SKM-1 (cell line): ENCODE results near the gene BEST1.
"Not testable (repeated sequence)": the region's sequence is repeated elsewhere in the genome, so short reads cannot be mapped to it uniquely, and the experiment has no call there.

Experiments
- DNase-seq: peaks from one replicate; lab custom pipeline; 2025; ENCODE audit not compliant: unreplicated experiment; lab: John Stamatoyannopoulos, UW

Gene BEST1

GRCh38 chr11:61947486-61948210 lies 2.5 kb upstream of the BEST1 start:
- DNase-seq, result peak; percentile 62

GRCh38 chr11:61948505-61948904 lies 1.6 kb upstream of the BEST1 start:
- no peak for DNase-seq

- DNase-seq, result peak; percentile 54
Observed at GRCh38 chr11:61949169-61950034, 749 bp upstream of the BEST1 start.

GRCh38 chr11:61951484-61952135 lies 1.5 kb downstream of the BEST1 start:
- no peak for DNase-seq

- DNase-seq, result no peak
Observed at GRCh38 chr11:61952882-61953281, 2.7 kb downstream of the BEST1 start.

- not testable (repeated sequence) for DNase-seq
Observed at GRCh38 chr11:61953632-61954031, 3.5 kb downstream of the BEST1 start.

- DNase-seq, result no peak
Observed at GRCh38 chr11:61954106-61954850, 4.1 kb downstream of the BEST1 start.

GRCh38 chr11:61954851-61955421 lies 4.8 kb downstream of the BEST1 start:
- peak; percentile 84 for DNase-seq

- no peak for DNase-seq
Observed at GRCh38 chr11:61955422-61956135, 5.4 kb downstream of the BEST1 start.

- no peak for DNase-seq
Observed at GRCh38 chr11:61956191-61957020, 6.3 kb downstream of the BEST1 start.

- no peak for DNase-seq
Observed at GRCh38 chr11:61957021-61957770, 7.0 kb downstream of the BEST1 start.

GRCh38 chr11:61958590-61958989 lies 8.4 kb downstream of the BEST1 start:
- no peak for DNase-seq

GRCh38 chr11:61959114-61959513 lies 9.0 kb downstream of the BEST1 start:
- DNase-seq, result no peak

- no peak for DNase-seq
Observed at GRCh38 chr11:61959678-61960077, 9.5 kb downstream of the BEST1 start.

- DNase-seq, result no peak
Observed at GRCh38 chr11:61960532-61960931, 10.4 kb downstream of the BEST1 start.

- no peak for DNase-seq
Observed at GRCh38 chr11:61961570-61962212, 11.5 kb downstream of the BEST1 start.

GRCh38 chr11:61962213-61963015 lies 12.3 kb downstream of the BEST1 start:
- no peak for DNase-seq
